Neural progenitor cell (in vitro differentiated cells): ENCODE results near the gene DNAI2. TPM values are rescaled to one million over a fixed set of nuclear protein-coding genes. Genes with fewer than 3 reads are reported as not detected.

Experiments used
- DNase-seq: peaks from one replicate; pipeline ENCODE4 v3.0.0-alpha.2; 2016; ENCODE audit warnings: low spot score
- H2AFZ ChIP-seq: fragments of 200-600 bp; sonication (generic); replicated peaks from 2 replicates; pipeline ENCODE4 v1.6.1; 2016; ENCODE audit warnings: antibody characterized with exemption
- H3F3A ChIP-seq: fragments of 200-600 bp; sonication (generic); 2 replicates; pipeline ENCODE4 v1.6.1; 2016; ENCODE audit warnings: antibody characterized with exemption, low read depth
- H3K27ac ChIP-seq: fragments of 200-600 bp; sonication (generic); 2 replicates; pipeline ENCODE4 v1.5.1; 2016; ENCODE audit warnings: mild to moderate bottlenecking
- H3K27me3 ChIP-seq: fragments of 200-600 bp; sonication (generic); 2 replicates; pipeline ENCODE4 v1.6.1; 2016; ENCODE audit warnings: mild to moderate bottlenecking, moderate library complexity
- H3K36me3 ChIP-seq: fragments of 200-600 bp; sonication (generic); 2 replicates; pipeline ENCODE4 v1.5.1; 2016
- H3K4me1 ChIP-seq: fragments of 200-600 bp; sonication (generic); 2 replicates; pipeline ENCODE4 v1.6.1; 2016; ENCODE audit warnings: mixed run types
- H3K4me2 ChIP-seq: fragments of 200-600 bp; sonication (generic); 2 replicates; pipeline ENCODE4 v1.6.1; 2016
- H3K4me3 ChIP-seq: fragments of 200-600 bp; sonication (generic); 2 replicates; pipeline ENCODE4 v1.5.1; 2016
- H3K79me2 ChIP-seq: fragments of 200-600 bp; sonication (generic); 2 replicates; pipeline ENCODE4 v1.6.1; 2016; ENCODE audit warnings: low read depth
- H3K9ac ChIP-seq: fragments of 200-600 bp; sonication (generic); 2 replicates; pipeline ENCODE4 v1.6.1; 2016
- H3K9me3 ChIP-seq: fragments of 200-600 bp; sonication (generic); 2 replicates; pipeline ENCODE4 v1.5.1; 2016; ENCODE audit warnings: low read depth
- H4K20me1 ChIP-seq: fragments of 200-600 bp; sonication (generic); 2 replicates; pipeline ENCODE4 v1.6.1; 2016; ENCODE audit warnings: low read depth
- H3K27ac Mint-ChIP-seq: 3 replicates; pipeline ENCODE4 v1.8.0; 2021; ENCODE audit warnings: mixed read lengths
- H3K27me3 Mint-ChIP-seq: 2 replicates; pipeline ENCODE4 v1.8.0; 2022; ENCODE audit warnings: low read depth, mild to moderate bottlenecking, inconsistent platforms, moderate library complexity, mixed read lengths; ENCODE audit not compliant: insufficient read depth
- H3K36me3 Mint-ChIP-seq: 3 replicates; pipeline ENCODE4 v1.8.0; 2021; ENCODE audit warnings: mixed read lengths
- H3K4me1 Mint-ChIP-seq: 3 replicates; pipeline ENCODE4 v1.8.0; 2021; ENCODE audit warnings: mixed read lengths
- H3K4me3 Mint-ChIP-seq: 3 replicates; pipeline ENCODE4 v1.8.0; 2021; ENCODE audit warnings: mild to moderate bottlenecking, moderate library complexity, mixed read lengths
- H3K9me3 Mint-ChIP-seq: 3 replicates; pipeline ENCODE4 v1.8.0; 2020; ENCODE audit warnings: mixed read lengths
- CTCF ChIP-seq: fragments of 200-600 bp; sonication (generic); IDR thresholded peaks from 2 replicates; pipeline ENCODE4 v1.5.1; 2017; ENCODE audit warnings: antibody characterized with exemption, mild to moderate bottlenecking
- EZH2 ChIP-seq: fragments of 200-600 bp; sonication (generic); IDR thresholded peaks from 2 replicates; pipeline ENCODE4 v1.6.1; 2017; ENCODE audit warnings: antibody characterized with exemption, mild to moderate bottlenecking, moderate library complexity
- EZH2phosphoT487 ChIP-seq: fragments of 200-600 bp; sonication (generic); IDR thresholded peaks from 2 replicates; pipeline ENCODE4 v1.6.1; 2017; ENCODE audit warnings: antibody characterized with exemption
- total RNA-seq: library from RNA; depleted of rRNA; stranded (reverse); fragments of >200 nt; gene quantifications from 2 replicates; pipeline ENCODE4 v1.2.3, GENCODE V29; 2015; ENCODE audit warnings: low replicate concordance

The DNAI2 gene
- total RNA-seq, 1 donor from 2014 or later, result not detected

GRCh38 chr17:74314877-74315276 is 40.8 kb downstream of the DNAI2 start:
- H3K9me3 Mint-ChIP-seq, result peaks cover 7% of the 10 kb centered on the region

DNA sequence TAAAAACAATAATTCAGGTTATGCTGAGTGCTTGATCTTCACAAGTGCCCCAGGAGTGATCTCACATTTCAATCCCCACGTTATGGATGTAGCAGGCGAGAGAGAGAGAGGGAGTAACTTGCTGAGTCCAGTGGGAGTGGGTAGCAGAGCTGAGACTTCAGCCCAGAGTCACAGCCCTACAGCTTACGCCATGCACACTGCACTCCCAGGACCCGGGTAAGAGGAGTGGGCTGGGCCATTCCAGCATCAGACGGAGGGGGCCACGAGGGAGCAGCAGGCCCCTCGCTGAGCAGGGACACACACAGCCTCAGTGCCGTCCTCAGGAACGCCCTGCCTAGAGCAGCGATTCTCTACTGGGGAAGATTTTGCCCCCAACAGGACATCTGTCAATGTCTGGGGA is 42.2 kb downstream of the DNAI2 start:
- no peaks in the 10 kb centered on the region for H3K9me3 ChIP-seq
- H2AFZ ChIP-seq, result no peak overlapping the region
- no peak for DNase-seq
- no peak overlapping the region for H3K9ac ChIP-seq
- no peaks in the 10 kb centered on the region for H3K36me3 ChIP-seq
- H3K4me3 ChIP-seq, result no peak overlapping the region
- Mint-ChIP-seq H3K27ac (peak overlapping the region; percentile 82), H3K27me3 (peaks cover 8% of the 10 kb centered on the region), H3K4me3 (peak overlapping the region; percentile 55), H3K9me3 (peaks cover 7% of the 10 kb centered on the region), H3K4me1 (peaks cover 4% of the 10 kb centered on the region), H3K36me3 (no peaks in the 10 kb centered on the region)
- H3K4me1 ChIP-seq, result no peaks in the 10 kb centered on the region
- no peaks in the 10 kb centered on the region for H3F3A ChIP-seq
- TF ChIP-seq CTCF, result no peak
- TF ChIP-seq EZH2phosphoT487, result no peak
- TF ChIP-seq EZH2, result no peak
- H3K27ac ChIP-seq, result no peak overlapping the region
- H3K4me2 ChIP-seq, result no peak overlapping the region
- H3K27me3 ChIP-seq, result no peaks in the 10 kb centered on the region
- H3K79me2 ChIP-seq, result no peaks in the 10 kb centered on the region
- H4K20me1 ChIP-seq, result no peaks in the 10 kb centered on the region

More at GRCh38 chr17:74314877-74315276, 40.8 kb downstream of the DNAI2 start:
- Mint-ChIP-seq H3K4me1 (peaks cover 4% of the 10 kb centered on the region), H3K27ac (no peak overlapping the region), H3K36me3 (no peaks in the 10 kb centered on the region), H3K4me3 (no peak overlapping the region), H3K27me3 (peaks cover 8% of the 10 kb centered on the region)
- Histone ChIP-seq H3K36me3 (no peaks in the 10 kb centered on the region), H3K4me3 (no peak overlapping the region), H4K20me1 (no peaks in the 10 kb centered on the region), H3K27ac (no peak overlapping the region), H3K27me3 (no peaks in the 10 kb centered on the region), H3K4me2 (no peak overlapping the region), H3K4me1 (no peaks in the 10 kb centered on the region), H2AFZ (no peak overlapping the region), H3F3A (no peaks in the 10 kb centered on the region), H3K9me3 (no peaks in the 10 kb centered on the region), H3K9ac (no peak overlapping the region), H3K79me2 (no peaks in the 10 kb centered on the region)
- no peak for DNase-seq
- TF ChIP-seq EZH2phosphoT487 (no peak), CTCF (no peak), EZH2 (no peak)

DNA sequence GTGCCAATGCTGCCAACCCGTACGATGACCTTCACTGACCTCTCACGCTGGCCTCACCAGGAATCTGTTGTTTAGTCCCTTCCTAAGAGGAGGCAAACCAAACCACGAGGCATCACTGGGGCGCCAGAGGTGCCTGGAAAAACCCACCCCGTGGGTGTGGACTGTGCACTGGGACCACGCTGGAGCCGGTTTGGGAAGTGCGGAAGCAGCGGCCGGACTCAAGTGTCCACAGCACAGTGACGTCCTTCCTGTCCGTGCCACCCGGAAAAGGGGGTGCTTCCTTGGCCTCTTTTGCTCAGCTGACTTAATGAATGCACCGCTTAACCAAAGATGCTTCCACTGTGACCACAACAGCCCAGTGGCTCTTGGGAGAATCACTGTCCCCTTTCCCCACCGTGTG is 43.0 kb downstream of the DNAI2 start:
- Histone ChIP-seq H3K9me3 (no peaks in the 10 kb centered on the region), H3K4me1 (no peaks in the 10 kb centered on the region), H3K27ac (no peak overlapping the region), H2AFZ (no peak overlapping the region), H4K20me1 (no peaks in the 10 kb centered on the region), H3K36me3 (no peaks in the 10 kb centered on the region), H3K79me2 (no peaks in the 10 kb centered on the region), H3K27me3 (no peaks in the 10 kb centered on the region), H3K4me3 (no peak overlapping the region), H3K9ac (no peak overlapping the region), H3F3A (no peaks in the 10 kb centered on the region), H3K4me2 (no peak overlapping the region)
- Mint-ChIP-seq H3K36me3 (no peaks in the 10 kb centered on the region), H3K27ac (no peak overlapping the region), H3K4me3 (no peak overlapping the region), H3K9me3 (peaks cover 7% of the 10 kb centered on the region), H3K4me1 (peaks cover 4% of the 10 kb centered on the region), H3K27me3 (peaks cover 6% of the 10 kb centered on the region)
- no peak for TF ChIP-seq EZH2
- no peak for TF ChIP-seq CTCF
- no peak for TF ChIP-seq EZH2phosphoT487
- DNase-seq, result no peak

- Histone ChIP-seq H3K4me3 (no peak overlapping the region), H3K9me3 (no peaks in the 10 kb centered on the region), H2AFZ (no peak overlapping the region), H3K27ac (no peak overlapping the region), H3K36me3 (no peaks in the 10 kb centered on the region), H3K27me3 (peaks cover 3% of the 10 kb centered on the region), H3K79me2 (no peaks in the 10 kb centered on the region), H4K20me1 (no peaks in the 10 kb centered on the region), H3K9ac (no peak overlapping the region), H3K4me1 (no peaks in the 10 kb centered on the region), H3F3A (no peaks in the 10 kb centered on the region), H3K4me2 (no peak overlapping the region)
- H3K36me3 Mint-ChIP-seq, result no peaks in the 10 kb centered on the region
- H3K27ac Mint-ChIP-seq, result no peak overlapping the region
- peaks cover 4% of the 10 kb centered on the region for H3K4me1 Mint-ChIP-seq
- no peak for TF ChIP-seq EZH2
- TF ChIP-seq CTCF, result no peak
- no peak for TF ChIP-seq EZH2phosphoT487
- H3K4me3 Mint-ChIP-seq, result no peak overlapping the region
- H3K9me3 Mint-ChIP-seq, result no peaks in the 10 kb centered on the region
- H3K27me3 Mint-ChIP-seq, result peaks cover 9% of the 10 kb centered on the region
- no peak for DNase-seq
These were observed 44.4 kb downstream of the DNAI2 start for GRCh38 chr17:74318391-74318790.
